H1 (cell line): ENCODE measurements around the gene RGS3. TPM values are rescaled to one million over a fixed set of nuclear protein-coding genes. Genes with fewer than 3 reads are reported as not detected.
A peak's percentile ranks its signal among the peaks of the same experiment; 100 is the strongest.

Source experiments
- CTCF ChIA-PET: fragments of 300-600 bp; sonication (Branson Sonifier 250); formaldehyde crosslinking; loops from one replicate; lab custom pipeline; 2021; ENCODE audit not compliant: partially characterized antibody; lab: Charles Lee
- POLR2A ChIA-PET: fragments of 300-600 bp; sonication (Branson Sonifier 250); formaldehyde crosslinking; loops from one replicate; lab custom pipeline; 2021; ENCODE audit warnings: inconsistent platforms; ENCODE audit not compliant: partially characterized antibody; lab: Charles Lee
- DNase-seq, 2 experiments: peaks; one replicate each; pipeline versions ENCODE4 v3.0.0 to v3.0.0-alpha.2; 2010 to 2022; ENCODE audit warnings: low spot score in 2 of 2, low read depth in 1 of 2, mixed read lengths in 1 of 2
- FAIRE-seq: peaks from 2 replicates; lab custom pipeline; 2011; peaks lifted over from hg19 to GRCh38; lab: Jason Lieb, UNC
- H2AFZ ChIP-seq: 2 replicates; pipeline ENCODE4 v1.8.1; 2012; ENCODE audit warnings: low read length, inconsistent platforms
- H2AK5ac ChIP-seq: 2 replicates; pipeline ENCODE4 v1.6.1; 2013; ENCODE audit warnings: low read depth, low read length
- H2BK120ac ChIP-seq: replicated peaks from 2 replicates; pipeline ENCODE3; 2013; ENCODE audit warnings: low read depth, low read length, inconsistent platforms
- H2BK12ac ChIP-seq: 2 replicates; pipeline ENCODE4 v1.6.1; 2013; ENCODE audit warnings: low read depth, low read length
- H2BK15ac ChIP-seq: 2 replicates; pipeline ENCODE4 v1.6.1; 2013; ENCODE audit warnings: low read length
- H2BK20ac ChIP-seq: 2 replicates; pipeline ENCODE4 v1.6.1; 2013; ENCODE audit warnings: low read length
- H2BK5ac ChIP-seq: 2 replicates; pipeline ENCODE4 v1.6.1; 2013; ENCODE audit warnings: low read depth, low read length
- H3K14ac ChIP-seq: 2 replicates; pipeline ENCODE4 v1.6.1; 2013; ENCODE audit warnings: inconsistent platforms; ENCODE audit not compliant: insufficient read length
- H3K18ac ChIP-seq: 2 replicates; pipeline ENCODE4 v1.6.1; 2013; ENCODE audit warnings: low read length; ENCODE audit errors: extremely low read depth
- H3K23ac ChIP-seq: 2 replicates; pipeline ENCODE4 v1.6.1; 2013; ENCODE audit warnings: inconsistent platforms; ENCODE audit not compliant: insufficient read length
- H3K23me2 ChIP-seq: 2 replicates; pipeline ENCODE4 v1.6.1; 2013; ENCODE audit warnings: low read depth, low read length
- H3K27ac ChIP-seq: 2 replicates; pipeline ENCODE4 v1.6.1; 2011; ENCODE audit warnings: low read depth, low read length, inconsistent platforms
- H3K27me3 ChIP-seq, 4 experiments: replicated peaks in 1 of 4; 1 replicate in 1 of 4; 2 replicates in 3 of 4; pipeline versions ENCODE4 v1.6.1 to v1.8.1; 2011 to 2013; ENCODE audit warnings: low read length in 3 of 4, mild to moderate bottlenecking in 3 of 4, inconsistent platforms in 2 of 4, mixed read lengths in 2 of 4, moderate library complexity in 1 of 4; ENCODE audit not compliant: control insufficient read depth in 3 of 4, insufficient read depth in 3 of 4; ENCODE audit errors: extremely low read depth in 1 of 4
- H3K36me3 ChIP-seq, 4 experiments: 2 replicates each; pipeline versions ENCODE4 v1.6.1 to v1.8.1; 2011 to 2013; ENCODE audit warnings: mild to moderate bottlenecking in 4 of 4, low read length in 3 of 4, moderate library complexity in 2 of 4, control low read depth in 1 of 4, inconsistent platforms in 1 of 4; ENCODE audit not compliant: insufficient read depth in 4 of 4, control insufficient read depth in 2 of 4
- H3K4ac ChIP-seq: replicated peaks from 2 replicates; pipeline ENCODE3; 2013; ENCODE audit warnings: low read length, low read depth, mixed read lengths, inconsistent platforms; ENCODE audit not compliant: insufficient read length
- H3K4me1 ChIP-seq, 4 experiments: replicated peaks in 1 of 4; 1 replicate in 1 of 4; 2 replicates in 3 of 4; pipeline versions ENCODE4 v1.6.1 to v1.8.1; 2011 to 2013; ENCODE audit warnings: low read length in 3 of 4, inconsistent platforms in 2 of 4, mixed read lengths in 1 of 4; ENCODE audit not compliant: insufficient read depth in 4 of 4, control insufficient read depth in 3 of 4
- H3K4me2 ChIP-seq, 2 experiments: 2 replicates each; pipeline versions ENCODE4 v1.6.1 to v1.8.1; 2011 to 2013; ENCODE audit warnings: low read depth in 2 of 2, low read length in 2 of 2, control low read depth in 1 of 2, inconsistent platforms in 1 of 2, mild to moderate bottlenecking in 1 of 2; ENCODE audit not compliant: insufficient read depth in 1 of 2
- H3K4me3 ChIP-seq, 4 experiments: fragments of 200-600, 300-600 bp in 1 of 4; sonication (generic), shearing (Covaris generic), sonication (Bioruptor Twin) in 1 of 4; 2 replicates each; pipeline versions ENCODE4 v1.5.1 to v1.8.1; 2011 to 2016; ENCODE audit warnings: low read length in 4 of 4, low read depth in 3 of 4, control low read depth in 2 of 4, inconsistent platforms in 2 of 4, mild to moderate bottlenecking in 2 of 4, mixed read lengths in 1 of 4, moderate library complexity in 1 of 4; ENCODE audit not compliant: insufficient read depth in 2 of 4; ENCODE audit errors: extremely low read depth in 1 of 4
- H3K56ac ChIP-seq: replicated peaks from 2 replicates; pipeline ENCODE3; 2013; ENCODE audit warnings: low read depth, mild to moderate bottlenecking, mixed read lengths, low read length, inconsistent platforms; ENCODE audit not compliant: insufficient read length
- H3K79me1 ChIP-seq: 2 replicates; pipeline ENCODE4 v1.6.1; 2013; ENCODE audit warnings: low read depth, low read length, control low read depth
- H3K79me2 ChIP-seq, 2 experiments: 2 replicates each; pipeline versions ENCODE4 v1.6.1 to v1.8.1; 2012 to 2013; ENCODE audit warnings: low read length in 2 of 2, mild to moderate bottlenecking in 2 of 2, inconsistent platforms in 1 of 2; ENCODE audit not compliant: insufficient read depth in 2 of 2, control insufficient read depth in 1 of 2
- H3K9ac ChIP-seq, 4 experiments: replicated peaks in 1 of 4; 1 replicate in 1 of 4; 2 replicates in 3 of 4; pipeline versions ENCODE4 v1.6.1 to v1.8.1; 2011 to 2013; ENCODE audit warnings: low read depth in 3 of 4, low read length in 3 of 4, control low read depth in 2 of 4, mild to moderate bottlenecking in 2 of 4, moderate library complexity in 2 of 4, inconsistent platforms in 1 of 4; ENCODE audit errors: extremely low read depth in 1 of 4
- H3K9me3 ChIP-seq, 2 experiments: 2 replicates each; pipeline versions ENCODE4 v1.6.1 to v1.8.1; 2012 to 2013; ENCODE audit warnings: mild to moderate bottlenecking in 2 of 2, moderate library complexity in 2 of 2, control low read depth in 1 of 2, inconsistent platforms in 1 of 2, low read depth in 1 of 2, low read length in 1 of 2, mixed read lengths in 1 of 2; ENCODE audit not compliant: insufficient read depth in 2 of 2
- H4K20me1 ChIP-seq, 2 experiments: replicated peaks in 1 of 2; 2 replicates each; pipeline versions ENCODE3 to v1.8.1; 2011 to 2013; ENCODE audit warnings: inconsistent platforms in 2 of 2, low read length in 2 of 2, mild to moderate bottlenecking in 1 of 2; ENCODE audit not compliant: insufficient read depth in 2 of 2, control insufficient read depth in 1 of 2
- H4K5ac ChIP-seq: 2 replicates; pipeline ENCODE4 v1.6.1; 2013; ENCODE audit warnings: low read length, low read depth, mixed read lengths, inconsistent platforms; ENCODE audit not compliant: insufficient read length
- H4K8ac ChIP-seq: 2 replicates; pipeline ENCODE4 v1.8.0; 2013; ENCODE audit warnings: mild to moderate bottlenecking, moderate library complexity, low read length, inconsistent platforms; ENCODE audit not compliant: insufficient read depth; ENCODE audit errors: extremely low read depth
- H4K91ac ChIP-seq: replicated peaks from 2 replicates; pipeline ENCODE3; 2013; ENCODE audit warnings: low read length, mixed read lengths, inconsistent platforms; ENCODE audit not compliant: insufficient read length
- BACH1 ChIP-seq: IDR thresholded peaks from 2 replicates; pipeline ENCODE4 v1.6.1; 2012; ENCODE audit warnings: low read length, improper control_type of control experiment
- CTCF ChIP-seq, 3 experiments: IDR thresholded peaks; 1 replicate in 2 of 3; 2 replicates in 1 of 3; pipeline versions ENCODE4 v1.5.1 to v1.6.1; 2011; ENCODE audit warnings: low read length in 3 of 3, mild to moderate bottlenecking in 3 of 3, inconsistent platforms in 2 of 3, low read depth in 1 of 3, moderate library complexity in 1 of 3; ENCODE audit not compliant: insufficient read depth in 1 of 3; ENCODE audit errors: control extremely low read depth in 1 of 3
- HDAC2 ChIP-seq, 2 experiments: fragments of 300-600 bp in 1 of 2; sonication (generic) in 1 of 2; IDR thresholded peaks; 2 replicates each; pipeline ENCODE4 v1.6.1; 2011 to 2012; ENCODE audit warnings: low read depth in 2 of 2, low read length in 2 of 2, mild to moderate bottlenecking in 2 of 2, moderate library complexity in 2 of 2, borderline replicate concordance in 1 of 2, inconsistent platforms in 1 of 2
- KDM1A ChIP-seq: fragments of 200-600, 300-600 bp; sonication (generic); IDR thresholded peaks from 2 replicates; pipeline ENCODE4 v1.7.1; 2016; ENCODE audit warnings: mild to moderate bottlenecking, low read length, borderline replicate concordance
- NANOG ChIP-seq: IDR thresholded peaks from 2 replicates; pipeline ENCODE4 v1.6.1; 2011; ENCODE audit warnings: low read length, low read depth, mild to moderate bottlenecking, inconsistent platforms; ENCODE audit not compliant: insufficient read depth, poor library complexity, severe bottlenecking
- POLR2AphosphoS5 ChIP-seq: IDR thresholded peaks from 2 replicates; pipeline ENCODE4 v1.6.1; 2011; ENCODE audit warnings: low read depth, low read length
- RAD21 ChIP-seq, 2 experiments: IDR thresholded peaks in 1 of 2; conservative IDR thresholded peaks in 1 of 2; 2 replicates each; pipeline ENCODE4 v1.6.1; 2011; ENCODE audit warnings: low read depth in 2 of 2, low read length in 2 of 2, improper control_type of control experiment in 1 of 2, inconsistent platforms in 1 of 2, mild to moderate bottlenecking in 1 of 2, moderate library complexity in 1 of 2
- SP4 ChIP-seq: IDR thresholded peaks from 2 replicates; pipeline ENCODE4 v1.6.1; 2012; ENCODE audit warnings: low read length, inconsistent platforms
- WGBS, 2 experiments: shearing (Covaris generic) in 1 of 2; methylation state at CpG; one replicate each; pipeline versions ENCODE4 v1.1.6 to v1.1.7; 2013 to 2015; ENCODE audit warnings: low lambda C conversion rate in 2 of 2, mixed read lengths in 2 of 2, inconsistent platforms in 1 of 2, low coverage in 1 of 2, missing lambda C conversion rate in 1 of 2; ENCODE audit not compliant: insufficient replicate concordance in 2 of 2, insufficient coverage in 1 of 2, insufficient read length in 1 of 2; ENCODE audit errors: extremely low coverage in 1 of 2, missing lambda C conversion rate in 1 of 2; 5-methylcytosine and 5-hydroxymethylcytosine counted together
- polyA plus RNA-seq, 7 experiments: library from polyadenylated mRNA; depleted of rRNA in 3 of 7; stranded (reverse) in 5 of 7; unstranded in 2 of 7; fragments of >200 nt in 5 of 7; fragments of 200-250 nt in 2 of 7; gene quantifications; 1 replicate in 5 of 7; 2 replicates in 1 of 7; 4 replicates in 1 of 7; pipeline versions ENCODE4 v1.2.1 to v1.2.3, GENCODE V29; 2011 to 2013; ENCODE audit warnings: missing spikeins in 2 of 7, mixed read lengths in 2 of 7
- total RNA-seq: library from RNA; stranded (reverse); fragmentation: NEBNext Ultra II Directional; extraction: Animal tissue kit (Norgen Biotek cat#: 25700); gene quantifications from 2 replicates; pipeline ENCODE4 v1.2.1, GENCODE V29; 2021

Gene RGS3
- total and polyA plus RNA-seq, 2 of the 8 experiments (the other 6 are each of a cell fraction or from before 2014, with no cell fraction given), result 12.6 to 18.2 TPM

GRCh38 chr9:113581865-113582697, 118.6 kb downstream of the RGS3 start:
- H2BK15ac ChIP-seq, result no peak overlapping the region
- H3K14ac ChIP-seq, result no peak overlapping the region
- H3K27ac ChIP-seq, result no peak overlapping the region
- H2BK5ac ChIP-seq, result no peak overlapping the region
- H3K18ac ChIP-seq, result no peak overlapping the region
- no peak overlapping the region for H3K23ac ChIP-seq
- H3K4me2 ChIP-seq, result no peak overlapping the region
- no peak for DNase-seq
- ChIA-PET POLR2A (interaction anchor here (0.5 to 2.0 kb wide), 6 partner anchors 9 to 131 kb away, joined by 3 to 7 read pairs (median 3); no protein-coding TSS in a partner anchor), CTCF (interaction anchor here (0.6 to 28.3 kb wide), 15 partner anchors 8 to 451 kb away, joined by 3 to 1065 read pairs (median 3); no protein-coding TSS in a partner anchor)
- H2AFZ ChIP-seq, result no peak overlapping the region
- no peaks in the 10 kb centered on the region; the same call in 1 of the 2 replicates for H3K23me2 ChIP-seq
- no peak overlapping the region for H2AK5ac ChIP-seq
- FAIRE-seq, result no peak
- no peaks in the 10 kb centered on the region for H3K79me2 ChIP-seq
- H4K20me1 ChIP-seq, result no peaks in the 10 kb centered on the region
- H3K36me3 ChIP-seq, result peaks cover 0 to 4% (median 0%) of the 10 kb centered on the region in 4 experiments; a peak in 2 of 8 replicates
- H4K5ac ChIP-seq, result no peak overlapping the region
- no peak overlapping the region for H2BK120ac ChIP-seq
- H3K56ac ChIP-seq, result no peak overlapping the region
- H2BK20ac ChIP-seq, result no peak overlapping the region
- no peak overlapping the region for H2BK12ac ChIP-seq
- H3K79me1 ChIP-seq, result no peaks in the 10 kb centered on the region
- H3K4ac ChIP-seq, result no peak overlapping the region
- WGBS, 2 experiments, result 80% methylated on average over 17 of the region's 17 CpGs; no CpG with 5 or more reads in 1 of the 2 experiments
- H4K8ac ChIP-seq, result peak overlapping the region; percentile 69; the same call in 1 of the 2 replicates
- H3K9me3 ChIP-seq, result no peaks in the 10 kb centered on the region
- no peak overlapping the region for H3K4me3 ChIP-seq
- no peaks in the 10 kb centered on the region for H3K27me3 ChIP-seq
- no peak overlapping the region for H4K91ac ChIP-seq
- no peak overlapping the region for H3K9ac ChIP-seq
- H3K4me1 ChIP-seq, result no peaks in the 10 kb centered on the region; a peak in 1 of 7 replicates
- no peak for TF ChIP-seq RAD21 (IDR thresholded peaks at IDR 0.05 in 1 of 2, conservative IDR thresholded peaks at IDR 0.05 in 1 of 2; ENCODE audit: low read depth in 2 of 2, low read length in 2 of 2)
- TF ChIP-seq SP4, result no peak
- TF ChIP-seq BACH1, result no peak
- no peak for TF ChIP-seq NANOG
- no peak for TF ChIP-seq CTCF (IDR thresholded peaks at IDR 0.05; ENCODE audit: control extremely low read depth in 1 of 3, insufficient read depth in 1 of 3, low read depth in 1 of 3, low read length in 3 of 3)
- no peak for TF ChIP-seq KDM1A
- TF ChIP-seq POLR2AphosphoS5, result no peak
- no peak for TF ChIP-seq HDAC2 (IDR thresholded peaks at IDR 0.05; ENCODE audit: borderline replicate concordance in 1 of 2, low read depth in 2 of 2, low read length in 2 of 2)
